Suprapubic skin (tissue), 4 donors: ENCODE data around the gene WWOX. TPM values are rescaled to one million over a fixed set of nuclear protein-coding genes. Genes with fewer than 3 reads are reported as not detected.

Source experiments
- DNase-seq, 2 donors: peaks; one replicate each; pipeline ENCODE4 v3.0.0-alpha.2; 2019; ENCODE audit warnings: low spot score in 2 of 2
- H3K27ac ChIP-seq: fragments of 200-600 bp; sonication (generic); one replicate; pipeline ENCODE4 v1.5.1; 2019
- H3K27me3 ChIP-seq: fragments of 200-600 bp; sonication (generic); one replicate; pipeline ENCODE4 v1.5.1; 2019
- H3K36me3 ChIP-seq: fragments of 200-600 bp; sonication (generic); one replicate; pipeline ENCODE4 v1.5.1; 2019
- H3K4me1 ChIP-seq: fragments of 200-600 bp; sonication (generic); one replicate; pipeline ENCODE4 v1.5.1; 2019
- H3K4me3 ChIP-seq: fragments of 200-600 bp; sonication (generic); one replicate; pipeline ENCODE4 v1.5.1; 2019; ENCODE audit warnings: mild to moderate bottlenecking
- H3K9me3 ChIP-seq: fragments of 200-600 bp; sonication (generic); one replicate; pipeline ENCODE4 v1.5.1; 2019
- CTCF ChIP-seq, 2 donors: fragments of 200-600 bp in 1 of 2; fragments of 450-650 bp in 1 of 2; sonication (generic) in 1 of 2; IDR thresholded peaks; one replicate each; pipeline ENCODE4 v1.5.1; 2016 to 2019; ENCODE audit warnings: antibody characterized with exemption in 2 of 2, mild to moderate bottlenecking in 1 of 2, moderate library complexity in 1 of 2
- EP300 ChIP-seq: sonication (generic); formaldehyde crosslinking; IDR thresholded peaks from one replicate; pipeline ENCODE4 v1.6.1; 2017; ENCODE audit warnings: antibody characterized with exemption
- POLR2A ChIP-seq, 2 donors: fragments of 450-650 bp; IDR thresholded peaks; one replicate each; pipeline ENCODE4 v1.6.1; 2017; ENCODE audit warnings: antibody characterized with exemption in 2 of 2, mild to moderate bottlenecking in 2 of 2, moderate library complexity in 2 of 2
- POLR2AphosphoS5 ChIP-seq, 3 donors: sonication (generic); formaldehyde crosslinking; IDR thresholded peaks; one replicate each; pipeline ENCODE4 v1.6.1; 2017; ENCODE audit warnings: antibody characterized with exemption in 3 of 3
- WGBS: methylation state at CpG from one replicate; pipeline ENCODE4 v1.1.5; 2018; 5-methylcytosine and 5-hydroxymethylcytosine counted together
- total RNA-seq, 4 donors: library from RNA; depleted of rRNA; stranded (reverse); fragments of >200 nt; gene quantifications; one replicate each; pipeline ENCODE4 v1.1.0, GENCODE V29; 2016

WWOX gene
- total RNA-seq, 4 donors from 2014 or later: 29.6 to 104 (median 47.3) TPM

GRCh38 chr16:78196502-78196901, 97.0 kb downstream of the WWOX start:
- Histone ChIP-seq H3K4me3 (no peak overlapping the region), H3K27ac (no peak overlapping the region), H3K9me3 (no peaks in the 10 kb centered on the region), H3K4me1 (no peaks in the 10 kb centered on the region), H3K36me3 (no peaks in the 10 kb centered on the region), H3K27me3 (no peaks in the 10 kb centered on the region)
- WGBS: 32% methylated on average over 2 of the region's 2 CpGs
- DNase-seq: no peak
- TF ChIP-seq CTCF (IDR thresholded peaks at IDR 0.05): no peak
- no peak for TF ChIP-seq POLR2AphosphoS5 (IDR thresholded peaks at IDR 0.05)
- TF ChIP-seq POLR2A (IDR thresholded peaks at IDR 0.05): no peak
- TF ChIP-seq EP300: no peak

- H3K4me1 ChIP-seq: no peaks in the 10 kb centered on the region
- H3K9me3 ChIP-seq: no peaks in the 10 kb centered on the region
- DNase-seq: no peak
- no peaks in the 10 kb centered on the region for H3K27me3 ChIP-seq
- H3K4me3 ChIP-seq: no peak overlapping the region
- TF ChIP-seq POLR2AphosphoS5 (IDR thresholded peaks at IDR 0.05) (no peak), POLR2A (IDR thresholded peaks at IDR 0.05) (no peak), EP300 (no peak), CTCF (IDR thresholded peaks at IDR 0.05) (no peak)
- H3K36me3 ChIP-seq: no peaks in the 10 kb centered on the region
- 84% methylated on average over 5 of the region's 5 CpGs for WGBS
- H3K27ac ChIP-seq: no peak overlapping the region
These were observed 98.8 kb downstream of the WWOX start for GRCh38 chr16:78198288-78198687.

GRCh38 chr16:78199325-78200022, 100.0 kb downstream of the WWOX start:
- 88% methylated on average over 7 of the region's 7 CpGs for WGBS
- TF ChIP-seq EP300 (no peak), POLR2AphosphoS5 (IDR thresholded peaks at IDR 0.05) (no peak)
- H3K27ac ChIP-seq: no peak overlapping the region

GRCh38 chr16:78200023-78200389, 100.6 kb downstream of the WWOX start:
- TF ChIP-seq POLR2A (IDR thresholded peaks at IDR 0.05) (no peak), CTCF (IDR thresholded peaks at IDR 0.05) (no peak), EP300 (no peak), POLR2AphosphoS5 (IDR thresholded peaks at IDR 0.05) (no peak)
- Histone ChIP-seq H3K9me3 (no peaks in the 10 kb centered on the region), H3K27me3 (no peaks in the 10 kb centered on the region), H3K4me1 (no peaks in the 10 kb centered on the region), H3K27ac (no peak overlapping the region), H3K4me3 (no peak overlapping the region), H3K36me3 (no peaks in the 10 kb centered on the region)
- 95% methylated on average over 7 of the region's 7 CpGs for WGBS
- no peak for DNase-seq

More at GRCh38 chr16:78199325-78200022, 100.0 kb downstream of the WWOX start:
- Histone ChIP-seq H3K36me3 (no peaks in the 10 kb centered on the region), H3K4me3 (no peak overlapping the region), H3K9me3 (no peaks in the 10 kb centered on the region), H3K4me1 (no peaks in the 10 kb centered on the region), H3K27me3 (no peaks in the 10 kb centered on the region)
- no peak for DNase-seq

- H3K4me3 ChIP-seq: no peak overlapping the region
- no peaks in the 10 kb centered on the region for H3K9me3 ChIP-seq
- no peak for DNase-seq
- no peak overlapping the region for H3K27ac ChIP-seq
- no peak for TF ChIP-seq POLR2A (IDR thresholded peaks at IDR 0.05)
- TF ChIP-seq CTCF (IDR thresholded peaks at IDR 0.05): no peak
- TF ChIP-seq POLR2AphosphoS5 (IDR thresholded peaks at IDR 0.05): no peak
- TF ChIP-seq EP300: no peak
- H3K36me3 ChIP-seq: no peaks in the 10 kb centered on the region
- no peaks in the 10 kb centered on the region for H3K4me1 ChIP-seq
- H3K27me3 ChIP-seq: no peaks in the 10 kb centered on the region
- 95% methylated on average over 6 of the region's 6 CpGs for WGBS
These were observed 101.2 kb downstream of the WWOX start for GRCh38 chr16:78200623-78201096.

GRCh38 chr16:78205506-78205905, 106.1 kb downstream of the WWOX start:
- no peaks in the 10 kb centered on the region for H3K27me3 ChIP-seq
- DNase-seq: no peak
- no peaks in the 10 kb centered on the region for H3K4me1 ChIP-seq
- H3K4me3 ChIP-seq: no peak overlapping the region
- WGBS: 91% methylated on average over 3 of the region's 3 CpGs
- no peak overlapping the region for H3K27ac ChIP-seq
- no peaks in the 10 kb centered on the region for H3K9me3 ChIP-seq
- TF ChIP-seq POLR2AphosphoS5 (IDR thresholded peaks at IDR 0.05) (no peak), EP300 (no peak), POLR2A (IDR thresholded peaks at IDR 0.05) (no peak), CTCF (IDR thresholded peaks at IDR 0.05) (no peak)
- no peaks in the 10 kb centered on the region for H3K36me3 ChIP-seq
